ENCODE results near the gene CWF19L1. TPM values are rescaled to one million over a fixed set of nuclear protein-coding genes. Genes with fewer than 3 reads are reported as not detected.

The CWF19L1 gene
- total and polyA plus RNA-seq, 2 of the 13 experiments (the other 11 are each of a cell fraction or from before 2014, with no cell fraction given) = 13.6 to 42.1 TPM

- TF ChIP-seq ZNF639 (CRISPR knock-in tag; conservative IDR thresholded peaks at IDR 0.05) = no peak
- TF ChIP-seq ZNF136 (CRISPR knock-in tag; IDR thresholded peaks at IDR 0.05; ENCODE audit: low read depth) = no peak
- TF ChIP-seq MIXL1 (CRISPR knock-in tag; IDR thresholded peaks at IDR 0.05) = no peak
- no peak for TF ChIP-seq NFYB (CRISPR knock-in tag; IDR thresholded peaks at IDR 0.05)
- TF ChIP-seq ZNF510 (CRISPR knock-in tag; IDR thresholded peaks at IDR 0.05; ENCODE audit: low read depth) = no peak
- TF ChIP-seq KDM6A (CRISPR knock-in tag; IDR thresholded peaks at IDR 0.05; ENCODE audit: low read depth) = no peak
- no peak for TF ChIP-seq ZNF180 (CRISPR knock-in tag; IDR thresholded peaks at IDR 0.05; ENCODE audit: borderline replicate concordance, low read depth)
- TF ChIP-seq IRF9 (CRISPR knock-in tag; IDR thresholded peaks at IDR 0.05; ENCODE audit: borderline replicate concordance) = peak; percentile 80
- TF ChIP-seq ZNF550 (CRISPR knock-in tag; IDR thresholded peaks at IDR 0.05; ENCODE audit: borderline replicate concordance) = peak; percentile 89; the same call in 1 of the 2 replicates
- TF ChIP-seq ZNF670 (CRISPR knock-in tag; IDR thresholded peaks at IDR 0.05; ENCODE audit: borderline replicate concordance) = no peak
- TF ChIP-seq ZNF10 (CRISPR knock-in tag; IDR thresholded peaks at IDR 0.05; ENCODE audit: borderline replicate concordance, low read depth) = 0 out of 2 replicates have a peak, but pooled peaks have one; percentile 89
- TF ChIP-seq TAF15 (IDR thresholded peaks at IDR 0.05; ENCODE audit: low read depth, low read length, poor library complexity, severe bottlenecking) = no peak
- TF ChIP-seq HMGA1 (CRISPR knock-in tag; conservative IDR thresholded peaks at IDR 0.05) = no peak
- no peak for TF ChIP-seq HDAC2 (CRISPR knock-in tag; IDR thresholded peaks at IDR 0.05)
- no peak for TF ChIP-seq ZNF530 (CRISPR knock-in tag; IDR thresholded peaks at IDR 0.05; ENCODE audit: low read depth)
- no peak for TF ChIP-seq ZNF652 (CRISPR knock-in tag; IDR thresholded peaks at IDR 0.05; ENCODE audit: borderline replicate concordance, low read depth)
- no peak for TF ChIP-seq GZF1 (CRISPR knock-in tag; IDR thresholded peaks at IDR 0.05)
- TF ChIP-seq, protein P1, sequence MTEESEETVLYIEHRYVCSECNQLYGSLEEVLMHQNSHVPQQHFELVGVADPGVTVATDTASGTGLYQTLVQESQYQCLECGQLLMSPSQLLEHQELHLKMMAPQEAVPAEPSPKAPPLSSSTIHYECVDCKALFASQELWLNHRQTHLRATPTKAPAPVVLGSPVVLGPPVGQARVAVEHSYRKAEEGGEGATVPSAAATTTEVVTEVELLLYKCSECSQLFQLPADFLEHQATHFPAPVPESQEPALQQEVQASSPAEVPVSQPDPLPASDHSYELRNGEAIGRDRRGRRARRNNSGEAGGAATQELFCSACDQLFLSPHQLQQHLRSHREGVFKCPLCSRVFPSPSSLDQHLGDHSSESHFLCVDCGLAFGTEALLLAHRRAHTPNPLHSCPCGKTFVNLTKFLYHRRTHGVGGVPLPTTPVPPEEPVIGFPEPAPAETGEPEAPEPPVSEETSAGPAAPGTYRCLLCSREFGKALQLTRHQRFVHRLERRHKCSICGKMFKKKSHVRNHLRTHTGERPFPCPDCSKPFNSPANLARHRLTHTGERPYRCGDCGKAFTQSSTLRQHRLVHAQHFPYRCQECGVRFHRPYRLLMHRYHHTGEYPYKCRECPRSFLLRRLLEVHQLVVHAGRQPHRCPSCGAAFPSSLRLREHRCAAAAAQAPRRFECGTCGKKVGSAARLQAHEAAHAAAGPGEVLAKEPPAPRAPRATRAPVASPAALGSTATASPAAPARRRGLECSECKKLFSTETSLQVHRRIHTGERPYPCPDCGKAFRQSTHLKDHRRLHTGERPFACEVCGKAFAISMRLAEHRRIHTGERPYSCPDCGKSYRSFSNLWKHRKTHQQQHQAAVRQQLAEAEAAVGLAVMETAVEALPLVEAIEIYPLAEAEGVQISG (CRISPR knock-in tag; IDR thresholded peaks at IDR 0.05) = peak; percentile 83
- TF ChIP-seq SALL1 (CRISPR knock-in tag; IDR thresholded peaks at IDR 0.05) = peak; percentile 86
- TF ChIP-seq, protein P2, sequence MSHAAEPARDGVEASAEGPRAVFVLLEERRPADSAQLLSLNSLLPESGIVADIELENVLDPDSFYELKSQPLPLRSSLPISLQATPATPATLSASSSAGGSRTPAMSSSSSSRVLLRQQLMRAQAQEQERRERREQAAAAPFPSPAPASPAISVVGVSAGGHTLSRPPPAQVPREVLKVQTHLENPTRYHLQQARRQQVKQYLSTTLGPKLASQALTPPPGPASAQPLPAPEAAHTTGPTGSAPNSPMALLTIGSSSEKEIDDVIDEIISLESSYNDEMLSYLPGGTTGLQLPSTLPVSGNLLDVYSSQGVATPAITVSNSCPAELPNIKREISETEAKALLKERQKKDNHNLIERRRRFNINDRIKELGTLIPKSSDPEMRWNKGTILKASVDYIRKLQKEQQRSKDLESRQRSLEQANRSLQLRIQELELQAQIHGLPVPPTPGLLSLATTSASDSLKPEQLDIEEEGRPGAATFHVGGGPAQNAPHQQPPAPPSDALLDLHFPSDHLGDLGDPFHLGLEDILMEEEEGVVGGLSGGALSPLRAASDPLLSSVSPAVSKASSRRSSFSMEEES (CRISPR knock-in tag; IDR thresholded peaks at IDR 0.05) = no peak; the same call in 1 of the 2 replicates
- no peak for TF ChIP-seq RFX1 (IDR thresholded peaks at IDR 0.05)
- no peak for TF ChIP-seq ZNF660 (CRISPR knock-in tag; IDR thresholded peaks at IDR 0.05; ENCODE audit: borderline replicate concordance, low read depth)
- TF ChIP-seq SATB2 (CRISPR knock-in tag; IDR thresholded peaks at IDR 0.05) = 0 out of 2 replicates have a peak, but pooled peaks have one; percentile 35
- TF ChIP-seq SOX5 (CRISPR knock-in tag; IDR thresholded peaks at IDR 0.05; ENCODE audit: borderline replicate concordance) = peak; percentile 48
Measured at GRCh38 chr10:100286051-100287033, 18.9 kb upstream of the CWF19L1 start, which contains the start of gene BLOC1S2 (continued).

All from HepG2 (cell line).